ENCODE results near the gene NSUN6. TPM values are rescaled to one million over a fixed set of nuclear protein-coding genes. Genes with fewer than 3 reads are reported as not detected.

The NSUN6 gene
- total RNA-seq, 6 experiments from 2014 or later: 3.7 to 6.0 (median 5.3) TPM

GRCh38 chr10:18665815-18666558 is 14.6 kb upstream of the NSUN6 start:
- no peak for DNase-seq
- Mint-ChIP-seq H3K36me3 (ENCODE audit: low read depth) (peaks cover 14% of the 10 kb centered on the region), H3K27ac (peak overlapping the region; percentile 67), H3K9me3 (no peaks in the 10 kb centered on the region), H3K4me3 (peak overlapping the region; percentile 55), H3K27me3 (ENCODE audit: insufficient read depth) (peaks cover 1% of the 10 kb centered on the region; the same call in 1 of the 2 replicates), H3K4me1 (ENCODE audit: low read depth) (peaks cover 45% of the 10 kb centered on the region)
- TF ChIP-seq CTCF (IDR thresholded peaks at IDR 0.05): no peak

DNA sequence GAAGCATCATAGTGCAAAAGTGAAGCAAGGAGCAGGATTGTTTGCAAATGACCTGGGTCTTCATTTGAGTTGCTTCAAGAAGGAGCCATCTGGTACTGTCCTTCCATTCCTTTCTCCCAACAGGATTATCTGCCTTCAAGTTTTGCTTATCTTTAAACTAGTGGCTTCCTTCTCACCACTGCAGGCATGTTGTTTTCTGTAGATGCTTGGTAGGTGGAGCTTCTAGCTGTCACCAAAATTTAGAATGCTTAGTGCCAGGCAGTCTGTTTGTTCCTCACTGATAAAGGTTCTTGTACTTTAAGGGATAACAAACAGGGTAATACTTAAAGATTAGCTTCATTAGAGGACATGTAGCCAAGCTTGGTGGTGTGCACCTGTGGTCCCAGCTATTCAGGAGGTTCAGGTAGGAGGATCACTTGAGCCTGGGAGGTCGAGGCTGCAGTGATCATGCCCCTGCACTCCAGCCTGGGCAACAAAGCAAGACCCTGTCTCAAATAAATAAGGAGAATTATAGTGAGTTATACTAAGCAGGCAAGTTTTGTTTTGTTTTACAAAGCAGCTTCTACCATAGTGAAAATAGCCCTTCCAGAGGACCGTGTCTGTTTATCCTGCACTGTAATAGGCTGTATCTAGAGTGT is 13.6 kb upstream of the NSUN6 start:
- TF ChIP-seq CTCF (IDR thresholded peaks at IDR 0.05): no peak
- no peak for DNase-seq
- Mint-ChIP-seq H3K36me3 (ENCODE audit: low read depth) (peaks cover 9% of the 10 kb centered on the region), H3K27ac (peak overlapping the region; percentile 67; the same call in 1 of the 2 replicates), H3K4me3 (no peak overlapping the region), H3K9me3 (no peaks in the 10 kb centered on the region), H3K27me3 (ENCODE audit: insufficient read depth) (peaks cover 1% of the 10 kb centered on the region; the same call in 1 of the 2 replicates), H3K4me1 (ENCODE audit: low read depth) (peaks cover 52% of the 10 kb centered on the region)

- no peaks in the 10 kb centered on the region for H3K9me3 Mint-ChIP-seq
- peaks cover 15% of the 10 kb centered on the region for H3K36me3 Mint-ChIP-seq (ENCODE audit: low read depth)
- DNase-seq: no peak
- peak overlapping the region; percentile 100 for H3K4me3 Mint-ChIP-seq
- H3K4me1 Mint-ChIP-seq (ENCODE audit: low read depth): peaks cover 43% of the 10 kb centered on the region
- H3K27ac Mint-ChIP-seq: peak overlapping the region; percentile 20; the same call in 1 of the 2 replicates
- no peak for TF ChIP-seq CTCF (IDR thresholded peaks at IDR 0.05)
- peaks cover 6% of the 10 kb centered on the region; the same call in 1 of the 2 replicates for H3K27me3 Mint-ChIP-seq (ENCODE audit: insufficient read depth)
Observed at GRCh38 chr10:18660816-18661431, 9.5 kb upstream of the NSUN6 start.

- peaks cover 15% of the 10 kb centered on the region for H3K36me3 Mint-ChIP-seq (ENCODE audit: low read depth)
- peak overlapping the region; percentile 100 for H3K4me3 Mint-ChIP-seq
- H3K27me3 Mint-ChIP-seq (ENCODE audit: insufficient read depth): peaks cover 6% of the 10 kb centered on the region; the same call in 1 of the 2 replicates
- no peaks in the 10 kb centered on the region for H3K9me3 Mint-ChIP-seq
- peak; percentile 23 for DNase-seq
- no peak for TF ChIP-seq CTCF (IDR thresholded peaks at IDR 0.05)
- H3K4me1 Mint-ChIP-seq (ENCODE audit: low read depth): peaks cover 34% of the 10 kb centered on the region
- H3K27ac Mint-ChIP-seq: peak overlapping the region; percentile 100
Observed at GRCh38 chr10:18659819-18660535, 8.6 kb upstream of the NSUN6 start.

GRCh38 chr10:18659125-18659818 is 7.9 kb upstream of the NSUN6 start, which contains the start of gene ARL5B:
Gene ARL5B, plus strand, starts transcription at chr10:18659431. Its CDS starts 207 bp downstream, at chr10:18659638.
- H3K4me3 Mint-ChIP-seq: peak within 1 kb of the TSS; percentile 100
- H3K9me3 Mint-ChIP-seq: no peaks in the 10 kb centered on the region
- peak; percentile 96 for DNase-seq
- H3K27me3 Mint-ChIP-seq (ENCODE audit: insufficient read depth): peaks cover 6% of the 10 kb centered on the region; the same call in 1 of the 2 replicates
- TF ChIP-seq CTCF (IDR thresholded peaks at IDR 0.05): no peak
- H3K27ac Mint-ChIP-seq: peak within 1 kb of the TSS; percentile 100
- peaks cover 30% of the 10 kb centered on the region for H3K4me1 Mint-ChIP-seq (ENCODE audit: low read depth)
- H3K36me3 Mint-ChIP-seq (ENCODE audit: low read depth): peaks cover 15% of the 10 kb centered on the region

Measured in HFFc6 (cell line).